Loucy (cell line): ENCODE measurements around the gene SLC39A11.
A peak's percentile ranks its signal among the peaks of the same experiment; 100 is the strongest.

ENCODE experiments used
- H2AFZ ChIP-seq: fragments of 200-600 bp; sonication (generic); 2 replicates; pipeline ENCODE4 v1.6.0; 2016; ENCODE audit warnings: antibody characterized with exemption, mild to moderate bottlenecking, low read length, moderate library complexity
- H3F3A ChIP-seq: fragments of 200-600 bp; 2 replicates; pipeline ENCODE4 v1.6.0; 2016; ENCODE audit warnings: antibody characterized with exemption, low read depth, mild to moderate bottlenecking
- H3K27me3 ChIP-seq: fragments of 200-600 bp; sonication (generic); 2 replicates; pipeline ENCODE4 v1.6.1; 2014; ENCODE audit warnings: low read length, mild to moderate bottlenecking; ENCODE audit not compliant: insufficient read depth, poor library complexity, severe bottlenecking
- H3K36me3 ChIP-seq: fragments of 200-600 bp; sonication (generic); 2 replicates; pipeline ENCODE4 v1.6.1; 2016; ENCODE audit warnings: low read length; ENCODE audit not compliant: insufficient read depth
- H3K4me1 ChIP-seq: fragments of 200-600 bp; sonication (generic); 2 replicates; pipeline ENCODE4 v1.5.1; 2014; ENCODE audit warnings: low read length, mild to moderate bottlenecking; ENCODE audit not compliant: insufficient read depth, poor library complexity, severe bottlenecking
- H3K4me2 ChIP-seq: fragments of 200-600 bp; sonication (generic); 2 replicates; pipeline ENCODE4 v1.6.0; 2014; ENCODE audit warnings: antibody characterized with exemption, low read length, low read depth, mild to moderate bottlenecking; ENCODE audit not compliant: poor library complexity, severe bottlenecking
- H3K4me3 ChIP-seq: fragments of 200-600 bp; sonication (generic); 2 replicates; pipeline ENCODE4 v1.5.1; 2014; ENCODE audit warnings: low read length, mild to moderate bottlenecking, mixed read lengths; ENCODE audit not compliant: poor library complexity, severe bottlenecking
- H3K79me2 ChIP-seq: fragments of 200-600 bp; sonication (generic); 2 replicates; pipeline ENCODE4 v1.6.1; 2014; ENCODE audit warnings: low read length; ENCODE audit not compliant: insufficient read depth
- H3K9ac ChIP-seq: fragments of 200-600 bp; sonication (generic); 2 replicates; pipeline ENCODE4 v1.6.0; 2014; ENCODE audit warnings: mild to moderate bottlenecking, low read depth, low read length, moderate library complexity; ENCODE audit not compliant: poor library complexity, severe bottlenecking
- H3K9me2 ChIP-seq: fragments of 200-600 bp; sonication (generic); replicated peaks from 2 replicates; pipeline ENCODE4 v1.6.1; 2016; ENCODE audit warnings: low read depth, low read length, mixed read lengths
- H3K9me3 ChIP-seq: fragments of 200-600 bp; sonication (generic); 2 replicates; pipeline ENCODE4 v1.6.1; 2014; ENCODE audit warnings: mild to moderate bottlenecking, antibody characterized with exemption, low read length, low read depth; ENCODE audit not compliant: insufficient read depth
- H4K20me1 ChIP-seq: fragments of 200-600 bp; sonication (generic); 2 replicates; pipeline ENCODE4 v1.6.0; 2014; ENCODE audit warnings: antibody characterized with exemption, low read length, mild to moderate bottlenecking; ENCODE audit not compliant: insufficient read depth, poor library complexity, severe bottlenecking
- EZH2phosphoT487 ChIP-seq: fragments of 200-600 bp; IDR thresholded peaks from 2 replicates; pipeline ENCODE4 v1.6.1; 2018; ENCODE audit warnings: antibody characterized with exemption, mild to moderate bottlenecking, moderate library complexity, borderline replicate concordance
- TF ChIP-seq, protein P1 (sequence below): fragments of 200-600 bp; sonication (generic); conservative IDR thresholded peaks from 2 replicates; pipeline ENCODE4 v1.5.1; 2014; ENCODE audit warnings: mild to moderate bottlenecking, antibody characterized with exemption, low read length

SLC39A11 gene

GRCh38 chr17:73064084-73064938, 28.2 kb downstream of the SLC39A11 start:
- Histone ChIP-seq H3K4me3 (no peak overlapping the region), H2AFZ (no peak overlapping the region), H3K9me3 (no peaks in the 10 kb centered on the region), H4K20me1 (no peaks in the 10 kb centered on the region), H3K4me2 (peak overlapping the region; percentile 15), H3K79me2 (0 out of 2 replicates have a peak, but pooled peaks cover 3% of the 10 kb centered on the region), H3K4me1 (peaks cover 20% of the 10 kb centered on the region), H3F3A (no peaks in the 10 kb centered on the region), H3K27me3 (no peaks in the 10 kb centered on the region), H3K9me2 (no peaks in the 10 kb centered on the region), H3K9ac (no peak overlapping the region), H3K36me3 (no peaks in the 10 kb centered on the region)
- TF ChIP-seq, protein P1, sequence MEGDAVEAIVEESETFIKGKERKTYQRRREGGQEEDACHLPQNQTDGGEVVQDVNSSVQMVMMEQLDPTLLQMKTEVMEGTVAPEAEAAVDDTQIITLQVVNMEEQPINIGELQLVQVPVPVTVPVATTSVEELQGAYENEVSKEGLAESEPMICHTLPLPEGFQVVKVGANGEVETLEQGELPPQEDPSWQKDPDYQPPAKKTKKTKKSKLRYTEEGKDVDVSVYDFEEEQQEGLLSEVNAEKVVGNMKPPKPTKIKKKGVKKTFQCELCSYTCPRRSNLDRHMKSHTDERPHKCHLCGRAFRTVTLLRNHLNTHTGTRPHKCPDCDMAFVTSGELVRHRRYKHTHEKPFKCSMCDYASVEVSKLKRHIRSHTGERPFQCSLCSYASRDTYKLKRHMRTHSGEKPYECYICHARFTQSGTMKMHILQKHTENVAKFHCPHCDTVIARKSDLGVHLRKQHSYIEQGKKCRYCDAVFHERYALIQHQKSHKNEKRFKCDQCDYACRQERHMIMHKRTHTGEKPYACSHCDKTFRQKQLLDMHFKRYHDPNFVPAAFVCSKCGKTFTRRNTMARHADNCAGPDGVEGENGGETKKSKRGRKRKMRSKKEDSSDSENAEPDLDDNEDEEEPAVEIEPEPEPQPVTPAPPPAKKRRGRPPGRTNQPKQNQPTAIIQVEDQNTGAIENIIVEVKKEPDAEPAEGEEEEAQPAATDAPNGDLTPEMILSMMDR = no peak
- no peak for TF ChIP-seq EZH2phosphoT487

- H3K4me3 ChIP-seq = no peak overlapping the region
- H3K4me2 ChIP-seq = no peak overlapping the region
- H3K36me3 ChIP-seq = no peaks in the 10 kb centered on the region
- H3K9me3 ChIP-seq = no peaks in the 10 kb centered on the region
- no peaks in the 10 kb centered on the region for H3K27me3 ChIP-seq
- peaks cover 9% of the 10 kb centered on the region for H3K4me1 ChIP-seq
- H2AFZ ChIP-seq = no peak overlapping the region
- no peaks in the 10 kb centered on the region for H3F3A ChIP-seq
- no peaks in the 10 kb centered on the region for H3K9me2 ChIP-seq
- H3K9ac ChIP-seq = no peak overlapping the region
- H3K79me2 ChIP-seq = 0 out of 2 replicates have a peak, but pooled peaks cover 3% of the 10 kb centered on the region
- TF ChIP-seq EZH2phosphoT487 = no peak
- TF ChIP-seq, protein P1 = no peak
- H4K20me1 ChIP-seq = no peaks in the 10 kb centered on the region
These were observed 29.8 kb downstream of the SLC39A11 start for GRCh38 chr17:73062726-73063125.

DNA sequence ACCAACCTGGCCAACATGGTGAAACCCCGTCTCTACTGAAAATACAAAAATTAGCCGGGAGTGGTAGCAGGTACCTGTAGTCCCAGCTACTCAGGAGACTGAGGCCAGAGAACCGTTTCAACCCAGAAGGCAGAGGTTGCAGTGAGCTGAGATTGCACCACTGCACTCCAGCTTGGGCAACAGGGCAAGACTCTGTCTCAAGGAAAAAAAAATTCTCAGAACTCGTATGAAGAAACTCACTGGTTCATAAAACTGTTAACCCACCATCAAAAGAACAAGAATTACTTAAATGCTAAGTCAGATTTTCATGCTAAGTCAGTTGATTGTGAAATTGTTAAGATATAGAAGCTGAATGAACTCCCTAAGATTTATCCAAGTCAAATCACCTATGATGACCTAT, 31.3 kb downstream of the SLC39A11 start:
- Histone ChIP-seq H3K79me2 (0 out of 2 replicates have a peak, but pooled peaks cover 3% of the 10 kb centered on the region), H2AFZ (no peak overlapping the region)

More for the DNA sequence above, 31.3 kb downstream of the SLC39A11 start:
- H3K9me2 ChIP-seq = no peaks in the 10 kb centered on the region
- H3K4me3 ChIP-seq = no peak overlapping the region
- no peaks in the 10 kb centered on the region for H3F3A ChIP-seq
- peaks cover 9% of the 10 kb centered on the region for H3K4me1 ChIP-seq
- no peak overlapping the region for H3K4me2 ChIP-seq
- no peak overlapping the region for H3K9ac ChIP-seq
- no peaks in the 10 kb centered on the region for H3K27me3 ChIP-seq
- TF ChIP-seq, protein P1 = no peak
- no peak for TF ChIP-seq EZH2phosphoT487
- no peaks in the 10 kb centered on the region for H3K36me3 ChIP-seq
- no peaks in the 10 kb centered on the region for H3K9me3 ChIP-seq
- H4K20me1 ChIP-seq = no peaks in the 10 kb centered on the region
